GM10248 (cell line): Measurements from ENCODE around the gene AGBL5.

Experiments
- CTCF ChIA-PET: fragments of 300-600 bp; sonication (Branson Sonifier 250); formaldehyde crosslinking; extraction: SDS; loops from one replicate; lab custom pipeline; 2021; ENCODE audit warnings: antibody characterized with exemption; lab: Yijun Ruan, JAX
- POLR2A ChIA-PET: fragments of 350-650 bp; sonication (Branson Sonifier 250); formaldehyde crosslinking; extraction: SDS; loops from one replicate; lab custom pipeline; 2020; ENCODE audit warnings: antibody characterized with exemption; lab: Yijun Ruan, JAX
- DNase-seq: peaks from one replicate; pipeline ENCODE4 v3.0.0; 2012; ENCODE audit errors: extremely low spot score
- CTCF ChIP-seq: IDR thresholded peaks from 2 replicates; pipeline ENCODE4 v1.5.1; 2012; ENCODE audit warnings: mild to moderate bottlenecking, low read depth; ENCODE audit errors: extremely low read depth, missing control alignments, control extremely low read depth

The AGBL5 gene

GRCh38 chr2:27013738-27014137 lies 37.7 kb upstream of the AGBL5 start:
- POLR2A ChIA-PET = interaction anchor here (0.6 kb wide), 1 partner anchor 239 kb away, joined by 3 read pairs; no protein-coding TSS in a partner anchor
- CTCF ChIA-PET = interaction anchor here (1.4 to 12.3 kb wide), 2 partner anchors 17 to 52 kb away, joined by 3 to 244 read pairs; no protein-coding TSS in a partner anchor
- no peak for DNase-seq
- TF ChIP-seq CTCF = no peak

GRCh38 chr2:27014771-27015433 lies 36.6 kb upstream of the AGBL5 start:
- CTCF ChIA-PET = interaction anchor here (0.8 to 12.3 kb wide), 8 partner anchors 10 to 266 kb away, joined by 3 to 244 read pairs (median 4); no protein-coding TSS in a partner anchor
- no peak for TF ChIP-seq CTCF
- POLR2A ChIA-PET = no interaction called here
- no peak for DNase-seq

GRCh38 chr2:27016801-27017325 lies 34.6 kb upstream of the AGBL5 start:
- TF ChIP-seq CTCF = peak; percentile 46
- POLR2A ChIA-PET = interaction anchor here (0.6 kb wide), 1 partner anchor 739 kb away, joined by 3 read pairs; no protein-coding TSS in a partner anchor
- CTCF ChIA-PET = interaction anchor here (0.9 to 12.3 kb wide), 19 partner anchors 9 to 286 kb away, joined by 3 to 244 read pairs (median 6); partner anchors contain the start of gene TMEM214
- DNase-seq = peak; percentile 68

- POLR2A ChIA-PET = no interaction called here
- CTCF ChIA-PET = interaction anchor here (1.9 to 12.3 kb wide), 6 partner anchors 8 to 172 kb away, joined by 9 to 244 read pairs (median 16); partner anchors contain the start of gene TMEM214
- no peak for DNase-seq
- TF ChIP-seq CTCF = no peak
Measured at GRCh38 chr2:27018142-27018541, 33.3 kb upstream of the AGBL5 start.

- no peak for TF ChIP-seq CTCF
Measured at GRCh38 chr2:27019459-27019858, 32.0 kb upstream of the AGBL5 start.

More at GRCh38 chr2:27019459-27019858, 32.0 kb upstream of the AGBL5 start:
- ChIA-PET CTCF (interaction anchor here (1.1 to 12.3 kb wide), 4 partner anchors 53 to 260 kb away, joined by 3 to 244 read pairs (median 10); no protein-coding TSS in a partner anchor), POLR2A (no interaction called here)
- DNase-seq = no peak
